NOMO-1 treated with dmso at 0.1 percent for 144 hours (cell line): ENCODE results near the gene FSD1.
"Not testable (repeated sequence)": the region's sequence is repeated elsewhere in the genome, so short reads cannot be mapped to it uniquely, and the experiment has no call there.

Experiments
- DNase-seq: peaks from one replicate; lab custom pipeline; 2025; ENCODE audit not compliant: unreplicated experiment; lab: John Stamatoyannopoulos, UW

Gene FSD1

GRCh38 chr19:4304538-4305256 lies at the start of gene FSD1:
FSD1 (plus strand) TSS chr19:4304598; CDS start chr19:4304747, 149 bp downstream.
- peak; percentile 12 for DNase-seq

GRCh38 chr19:4256563-4256962 lies 47.8 kb upstream of the FSD1 start:
- no peak for DNase-seq

DNA sequence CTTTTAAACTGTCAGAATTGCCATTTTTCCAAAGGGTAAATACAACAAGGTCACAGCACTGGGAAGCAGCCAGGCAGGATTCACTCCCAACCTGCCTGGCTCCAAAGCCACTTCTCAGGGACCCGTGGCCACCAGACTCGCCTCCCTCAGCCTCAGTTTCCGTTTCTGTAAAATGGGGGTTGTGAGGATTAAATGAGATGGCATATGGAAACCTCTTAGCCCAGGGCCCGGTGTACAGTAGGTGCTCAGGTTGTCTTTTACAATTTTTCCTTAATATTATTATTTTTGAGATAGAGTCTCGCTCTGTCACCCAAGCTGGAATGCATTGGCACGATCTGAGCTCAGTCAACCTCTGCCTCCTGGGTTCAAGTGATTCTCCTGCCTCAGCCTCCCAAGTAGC lies 47.4 kb upstream of the FSD1 start:
- no peak for DNase-seq

- DNase-seq, result no peak
These were observed 46.2 kb upstream of the FSD1 start for GRCh38 chr19:4258181-4258580.

DNA sequence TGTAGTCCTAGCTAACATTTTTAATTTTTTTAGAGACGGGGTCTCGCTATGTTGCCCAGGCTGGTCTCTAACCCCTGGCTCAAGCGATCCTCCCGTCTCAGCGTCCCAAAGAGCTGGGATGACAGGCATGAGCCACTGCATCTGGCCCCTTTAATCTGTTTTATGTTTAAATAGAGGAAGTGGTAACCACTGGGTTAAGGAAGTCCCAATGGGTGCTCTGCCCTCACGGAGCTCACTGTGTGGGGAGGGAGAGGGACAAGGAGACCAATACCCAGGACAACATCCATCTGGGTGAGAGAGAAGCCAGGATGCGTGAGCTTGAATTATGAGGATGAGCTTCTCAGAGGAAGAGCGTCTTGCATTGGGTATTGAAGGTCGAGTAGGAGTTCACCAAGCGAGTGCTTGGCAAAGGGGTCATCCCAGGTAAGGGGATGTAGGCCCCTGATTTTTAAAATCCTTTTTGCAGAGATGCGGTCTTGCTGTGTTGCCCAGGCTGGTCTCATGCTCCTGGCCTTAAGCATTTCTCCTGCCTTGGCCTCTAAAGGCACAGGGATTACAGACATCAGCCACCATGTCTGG lies 43.7 kb upstream of the FSD1 start:
- peak; percentile 21 for DNase-seq

- no peak for DNase-seq
These were observed 39.6 kb upstream of the FSD1 start for GRCh38 chr19:4264812-4265211.

- no peak for DNase-seq
These were observed 38.0 kb upstream of the FSD1 start for GRCh38 chr19:4266253-4267000.

- peak; percentile 50 for DNase-seq
These were observed 37.1 kb upstream of the FSD1 start for GRCh38 chr19:4267101-4267900.

DNA sequence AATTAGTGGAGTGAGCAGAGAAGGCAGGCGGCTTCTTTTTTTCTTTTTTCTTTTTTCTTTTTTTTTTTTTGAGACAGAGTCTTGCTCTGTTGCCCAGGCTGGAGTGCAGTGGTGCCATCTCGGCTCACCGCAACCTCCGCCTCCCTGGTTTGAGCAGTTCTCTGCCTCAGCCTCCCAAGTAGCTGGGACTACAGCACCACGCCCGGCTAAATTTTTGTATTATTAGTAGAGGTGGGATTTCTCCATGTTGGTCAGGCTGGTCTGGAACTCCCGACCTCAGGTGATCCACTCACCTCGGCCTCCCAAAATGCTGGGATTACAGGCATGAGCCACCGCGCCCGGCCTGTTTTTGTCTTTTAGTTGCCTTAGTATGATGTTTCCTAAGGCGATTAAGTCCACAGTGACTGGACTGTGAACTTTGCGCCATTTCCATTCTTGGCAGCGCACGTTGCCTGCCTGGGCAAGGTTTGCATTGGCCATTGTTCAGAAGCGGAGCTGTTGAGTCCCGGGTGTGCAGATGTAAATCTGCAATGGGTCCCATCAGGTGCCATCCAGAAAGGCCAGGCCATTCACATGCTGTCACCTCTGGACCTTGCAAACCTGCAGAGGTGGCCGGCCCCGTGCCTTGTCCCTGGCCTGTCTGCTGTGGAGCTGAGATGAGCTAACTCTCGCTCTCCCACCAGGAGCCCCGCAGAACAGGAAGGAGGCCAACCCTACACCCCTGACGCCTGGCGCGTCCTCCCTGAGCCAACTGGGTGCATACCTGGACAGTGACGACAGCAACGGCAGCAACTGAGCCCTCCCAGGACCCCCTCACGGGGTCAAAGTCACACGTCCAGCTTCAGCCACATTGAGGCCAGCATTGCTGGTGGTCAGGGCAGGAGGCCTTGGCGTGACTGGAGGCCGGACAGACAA lies 36.2 kb upstream of the FSD1 start:
- DNase-seq, result no peak

- no peak for DNase-seq
These were observed 35.5 kb upstream of the FSD1 start for GRCh38 chr19:4268816-4269430.

- no peak for DNase-seq
These were observed 31.5 kb upstream of the FSD1 start for GRCh38 chr19:4272894-4273293.

DNA sequence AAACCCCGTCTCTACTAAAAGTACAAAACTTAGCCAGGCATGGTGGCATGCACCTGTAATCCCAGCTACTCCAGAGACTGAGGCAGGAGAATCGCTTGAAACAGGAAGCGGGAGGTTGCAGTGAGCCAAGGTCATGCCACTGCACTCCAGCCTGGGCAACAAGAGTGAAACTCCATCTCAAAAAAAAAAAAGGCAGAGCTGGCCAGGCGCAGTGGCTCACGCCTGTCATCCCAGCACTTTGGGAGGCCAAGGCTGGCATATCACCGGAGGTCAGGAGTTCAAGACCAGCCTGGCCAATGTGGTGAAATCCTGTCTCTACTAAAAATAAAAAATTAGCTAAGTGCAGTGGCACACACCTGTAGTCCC lies 30.1 kb upstream of the FSD1 start:
- not testable (repeated sequence) for DNase-seq

GRCh38 chr19:4277191-4277696 lies 27.2 kb upstream of the FSD1 start:
- DNase-seq, result no peak

GRCh38 chr19:4278010-4278409 lies 26.4 kb upstream of the FSD1 start:
- no peak for DNase-seq

GRCh38 chr19:4278419-4279266 lies 25.8 kb upstream of the FSD1 start, which contains the start of gene SHD:
SHD (plus strand) TSS chr19:4279266; CDS start chr19:4280064, 798 bp downstream.
- no peak for DNase-seq

GRCh38 chr19:4279267-4279529 lies 25.2 kb upstream of the FSD1 start:
- no peak for DNase-seq

DNA sequence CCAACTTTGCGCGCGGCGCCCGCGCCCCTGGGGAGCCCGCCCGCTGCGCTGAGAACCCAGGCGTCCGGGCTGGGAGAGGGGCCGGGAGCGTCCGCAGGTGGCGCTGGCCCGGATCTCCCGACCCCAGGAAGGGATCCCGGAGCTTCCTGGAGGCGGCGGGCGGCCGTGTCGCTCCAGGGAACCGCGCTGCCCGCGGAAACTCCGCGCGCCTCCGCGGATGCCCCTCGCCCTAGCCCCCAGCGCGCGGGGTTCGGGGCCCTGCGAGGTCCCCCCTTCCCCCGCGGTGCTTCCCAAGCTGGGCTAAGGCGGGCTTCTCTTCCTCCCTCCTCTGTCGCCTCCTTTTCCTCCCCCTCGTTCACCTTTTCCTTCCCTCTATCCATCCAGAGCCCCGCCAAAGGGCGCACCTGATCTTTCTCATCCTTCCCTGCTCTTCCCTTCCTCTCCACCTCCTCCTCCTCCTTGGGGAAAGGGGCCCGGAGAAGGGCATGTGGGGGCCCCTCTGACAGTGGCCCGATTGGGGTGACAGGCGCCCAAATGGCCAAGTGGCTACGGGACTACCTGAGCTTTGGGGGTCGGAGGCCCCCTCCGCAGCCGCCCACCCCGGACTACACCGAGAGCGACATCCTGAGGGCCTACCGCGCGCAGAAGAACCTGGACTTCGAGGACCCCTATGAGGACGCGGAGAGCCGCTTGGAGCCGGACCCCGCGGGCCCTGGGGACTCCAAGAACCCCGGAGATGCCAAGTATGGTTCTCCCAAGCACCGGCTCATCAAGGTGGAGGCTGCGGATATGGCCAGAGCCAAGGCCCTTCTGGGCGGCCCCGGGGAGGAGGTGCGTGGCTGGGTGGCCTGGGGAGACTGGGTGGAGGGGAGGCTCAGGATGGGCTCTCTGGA lies 24.6 kb upstream of the FSD1 start:
- DNase-seq, result no peak
